ENCODE results near the gene MAMDC4. TPM values are rescaled to one million over a fixed set of nuclear protein-coding genes. Genes with fewer than 3 reads are reported as not detected.
A peak's percentile ranks its signal among the peaks of the same experiment; 100 is the strongest.

MAMDC4 gene
- total and polyA plus RNA-seq, 12 donors = 4.1 to 45.4 (median 8.3) TPM

DNA sequence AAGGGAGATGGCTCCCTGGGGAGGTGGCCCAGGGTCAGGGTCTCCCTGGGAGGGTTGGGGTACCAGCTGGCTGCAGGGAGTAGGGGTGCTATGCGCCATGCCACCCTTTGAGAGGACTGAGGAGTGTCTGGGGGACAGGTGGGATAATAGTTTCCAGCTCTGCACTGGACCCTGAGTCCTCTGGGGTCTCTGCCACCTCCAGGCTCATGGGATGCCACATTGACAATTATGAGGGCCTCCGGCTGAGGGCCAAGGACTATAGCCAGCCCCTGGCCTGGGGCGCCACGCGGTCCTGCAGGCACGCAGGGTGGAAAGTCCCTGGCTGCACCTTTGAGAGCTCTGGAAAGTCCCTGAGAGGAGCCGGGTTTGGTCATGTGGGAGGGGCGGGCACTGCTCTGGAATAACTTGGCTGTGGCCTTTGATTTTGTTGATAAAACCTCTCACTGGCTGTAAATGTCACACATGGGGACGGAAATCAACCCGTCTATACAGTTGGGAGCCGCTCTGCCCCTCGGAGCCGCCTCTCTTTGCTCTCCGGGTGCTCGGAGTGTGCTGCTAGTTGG, 50.2 kb downstream of the MAMDC4 start:
- peak overlapping the region in 3 of 10 donors; percentile 2 to 10 (median 10) for H3K4me3 ChIP-seq
- 31 to 37% methylated on average over 15 of the region's 15 CpGs for WGBS, 2 donors
- peak; percentile 80 to 95 (median 91) for ATAC-seq
- H3K27me3 ChIP-seq = no peaks in the 10 kb centered on the region
- peaks cover 19 to 53% (median 35%) of the 10 kb centered on the region in 9 donors for H3K4me1 ChIP-seq
- intact Hi-C loops (cut with DNase I) = loop anchor here in 3 of 10 donors (2.0 to 5.0 kb wide), 3 partner anchors 16 to 50 kb away; partner anchors contain the start of genes FBXW5 (in 2 of the 3), MAMDC4 (in 1 of the 3) and TRAF2 (in 1 of the 3)
- peak; percentile 70 to 85 for DNase-seq
- H3K9me3 ChIP-seq = no peaks in the 10 kb centered on the region
- TF ChIP-seq, protein P1, sequence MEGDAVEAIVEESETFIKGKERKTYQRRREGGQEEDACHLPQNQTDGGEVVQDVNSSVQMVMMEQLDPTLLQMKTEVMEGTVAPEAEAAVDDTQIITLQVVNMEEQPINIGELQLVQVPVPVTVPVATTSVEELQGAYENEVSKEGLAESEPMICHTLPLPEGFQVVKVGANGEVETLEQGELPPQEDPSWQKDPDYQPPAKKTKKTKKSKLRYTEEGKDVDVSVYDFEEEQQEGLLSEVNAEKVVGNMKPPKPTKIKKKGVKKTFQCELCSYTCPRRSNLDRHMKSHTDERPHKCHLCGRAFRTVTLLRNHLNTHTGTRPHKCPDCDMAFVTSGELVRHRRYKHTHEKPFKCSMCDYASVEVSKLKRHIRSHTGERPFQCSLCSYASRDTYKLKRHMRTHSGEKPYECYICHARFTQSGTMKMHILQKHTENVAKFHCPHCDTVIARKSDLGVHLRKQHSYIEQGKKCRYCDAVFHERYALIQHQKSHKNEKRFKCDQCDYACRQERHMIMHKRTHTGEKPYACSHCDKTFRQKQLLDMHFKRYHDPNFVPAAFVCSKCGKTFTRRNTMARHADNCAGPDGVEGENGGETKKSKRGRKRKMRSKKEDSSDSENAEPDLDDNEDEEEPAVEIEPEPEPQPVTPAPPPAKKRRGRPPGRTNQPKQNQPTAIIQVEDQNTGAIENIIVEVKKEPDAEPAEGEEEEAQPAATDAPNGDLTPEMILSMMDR (IDR thresholded peaks at IDR 0.05) = no peak
- H3K36me3 ChIP-seq = peaks cover 0 to 73% (median 17%) of the 10 kb centered on the region in 9 donors
- peak overlapping the region; percentile 50 to 90 (median 84) for H3K27ac ChIP-seq

- Histone ChIP-seq H3K9me3 (no peaks in the 10 kb centered on the region), H3K27ac (peak overlapping the region; percentile 50 to 90 (median 84)), H3K4me3 (no peak overlapping the region), H3K36me3 (peaks cover 0 to 80% (median 19%) of the 10 kb centered on the region in 9 donors), H3K27me3 (no peaks in the 10 kb centered on the region), H3K4me1 (peaks cover 19 to 53% (median 35%) of the 10 kb centered on the region in 9 donors)
- intact Hi-C loops (cut with DNase I) = loop anchor here in 3 of 10 donors (2.0 to 5.0 kb wide), 3 partner anchors 16 to 51 kb away; partner anchors contain the start of genes FBXW5 (in 2 of the 3), MAMDC4 (in 1 of the 3) and TRAF2 (in 1 of the 3)
- 38 to 45% methylated on average over 12 of the region's 12 CpGs for WGBS, 2 donors
- peak; percentile 56 to 70 for DNase-seq
- peak; percentile 40 to 84 (median 55) for ATAC-seq
- TF ChIP-seq, protein P1 (IDR thresholded peaks at IDR 0.05) = no peak
These were observed 51.0 kb downstream of the MAMDC4 start for GRCh38 chr9:136903041-136903554.

GRCh38 chr9:136906266-136906665, 54.1 kb downstream of the MAMDC4 start:
- DNase-seq = no peak
- intact Hi-C loops (cut with DNase I) = no loop called here
- peaks cover 0 to 80% (median 5%) of the 10 kb centered on the region in 9 donors for H3K36me3 ChIP-seq
- 56 to 66% methylated on average over 4 of the region's 4 CpGs for WGBS, 2 donors
- H3K4me1 ChIP-seq = peaks cover 17 to 43% (median 28%) of the 10 kb centered on the region in 9 donors
- no peaks in the 10 kb centered on the region for H3K9me3 ChIP-seq
- no peak for ATAC-seq
- TF ChIP-seq, protein P1 (IDR thresholded peaks at IDR 0.05) = no peak
- no peak overlapping the region for H3K4me3 ChIP-seq
- no peak overlapping the region for H3K27ac ChIP-seq
- H3K27me3 ChIP-seq = no peaks in the 10 kb centered on the region

GRCh38 chr9:136907011-136907914, 55.1 kb downstream of the MAMDC4 start:
- 95% methylated on average over 29 of the region's 29 CpGs for WGBS, 2 donors
- H3K36me3 ChIP-seq = peaks cover 0 to 81% (median 9%) of the 10 kb centered on the region in 9 donors
- intact Hi-C loops (cut with DNase I) = no loop called here
- ATAC-seq = no peak
- DNase-seq = no peak
- no peak overlapping the region for H3K4me3 ChIP-seq
- no peaks in the 10 kb centered on the region for H3K9me3 ChIP-seq
- no peaks in the 10 kb centered on the region for H3K27me3 ChIP-seq
- H3K27ac ChIP-seq = no peak overlapping the region
- TF ChIP-seq, protein P1 (IDR thresholded peaks at IDR 0.05) = no peak
- peaks cover 9 to 34% (median 18%) of the 10 kb centered on the region in 9 donors for H3K4me1 ChIP-seq

Measured in heart right ventricle (tissue), 16 donors.